NCI-H1436 (cell line): ENCODE data around the gene MICAL3.
"Not testable (repeated sequence)": the region's sequence is repeated elsewhere in the genome, so short reads cannot be mapped to it uniquely, and the experiment has no call there.

Experiments used
- DNase-seq: peaks from one replicate; lab custom pipeline; 2025; lab: John Stamatoyannopoulos, UW

MICAL3 gene

DNA sequence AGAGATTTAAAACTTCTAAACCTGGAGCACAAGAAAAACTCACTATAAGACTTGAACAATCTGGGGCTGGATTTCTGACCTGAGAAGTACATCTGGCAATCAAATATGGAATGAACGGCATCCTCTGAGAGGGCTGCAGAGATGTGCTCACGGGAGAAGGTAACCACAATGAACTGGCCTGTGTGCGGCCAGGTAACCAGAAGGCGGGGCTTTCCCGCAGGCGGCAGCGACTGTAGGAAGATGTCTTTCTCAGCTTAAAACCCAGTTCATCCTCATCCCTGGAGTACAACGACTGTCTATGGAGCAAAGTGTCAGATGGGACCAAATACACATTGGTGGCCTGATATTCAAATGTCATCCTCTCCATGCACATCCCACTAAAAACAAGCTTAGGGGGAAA lies 24.5 kb downstream of the MICAL3 start:
- DNase-seq, result no peak

DNA sequence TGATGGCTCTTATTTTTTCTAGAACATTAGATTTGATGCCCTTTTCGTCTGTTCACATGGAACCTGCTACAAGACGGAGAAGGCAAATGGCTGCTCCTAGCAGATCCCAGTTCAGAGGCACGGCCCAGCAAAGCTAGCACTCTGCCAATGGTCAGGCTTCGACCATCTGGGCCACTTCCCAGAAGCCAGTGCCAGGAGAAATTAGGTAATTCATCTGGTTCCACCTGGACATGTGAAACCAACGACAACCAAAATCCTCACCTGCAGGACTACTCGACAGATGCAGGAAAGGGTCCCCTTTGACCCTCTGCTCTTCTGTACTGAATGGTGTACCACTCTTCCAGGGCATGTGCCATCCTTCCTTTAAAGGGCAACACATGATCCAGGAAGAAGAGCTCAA lies 25.4 kb downstream of the MICAL3 start:
- no peak for DNase-seq

- DNase-seq, result no peak
Observed at GRCh38 chr22:17997456-17997855, 26.9 kb downstream of the MICAL3 start.

DNA sequence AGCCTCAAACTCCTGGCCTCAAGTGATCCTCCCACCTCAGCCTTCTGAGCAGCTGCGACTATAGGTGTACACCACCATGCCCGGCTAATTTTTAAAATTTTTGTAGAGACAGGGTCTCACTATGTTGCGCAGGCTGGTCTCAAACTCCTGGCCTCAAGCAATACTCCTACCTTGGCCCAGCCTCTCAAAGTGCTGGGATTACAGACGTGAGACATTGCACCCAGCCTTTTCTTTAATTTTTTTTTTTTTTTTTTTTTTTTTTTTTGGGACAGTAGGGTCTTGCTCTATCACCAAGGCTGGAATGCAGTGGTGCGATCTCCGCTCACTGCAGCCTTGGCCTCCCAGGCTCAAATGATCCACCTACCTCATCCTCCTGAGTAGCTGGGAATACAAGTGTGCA lies 29.1 kb downstream of the MICAL3 start:
- not testable (repeated sequence) for DNase-seq

GRCh38 chr22:17994424-17995108 lies 29.8 kb downstream of the MICAL3 start:
- no peak for DNase-seq

DNA sequence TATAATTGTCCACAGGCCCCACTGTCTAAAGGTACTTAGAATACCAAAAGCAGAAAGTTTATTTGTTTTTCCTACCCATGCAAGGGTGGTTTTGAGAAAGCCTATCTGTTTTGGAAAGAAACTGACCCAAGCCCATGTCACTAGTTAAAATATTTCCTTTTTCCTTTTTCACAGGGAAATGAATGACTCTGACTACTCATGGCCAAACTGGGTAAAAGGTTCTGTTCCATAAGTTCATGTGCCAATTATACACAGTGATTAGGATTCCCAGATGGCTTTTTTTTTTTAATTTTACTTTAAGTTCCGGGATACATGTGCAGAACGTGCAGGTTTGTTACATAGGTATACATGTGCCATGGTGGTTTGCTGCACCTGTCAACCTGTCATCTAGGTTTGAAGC lies 31.4 kb downstream of the MICAL3 start:
- not testable (repeated sequence) for DNase-seq

DNA sequence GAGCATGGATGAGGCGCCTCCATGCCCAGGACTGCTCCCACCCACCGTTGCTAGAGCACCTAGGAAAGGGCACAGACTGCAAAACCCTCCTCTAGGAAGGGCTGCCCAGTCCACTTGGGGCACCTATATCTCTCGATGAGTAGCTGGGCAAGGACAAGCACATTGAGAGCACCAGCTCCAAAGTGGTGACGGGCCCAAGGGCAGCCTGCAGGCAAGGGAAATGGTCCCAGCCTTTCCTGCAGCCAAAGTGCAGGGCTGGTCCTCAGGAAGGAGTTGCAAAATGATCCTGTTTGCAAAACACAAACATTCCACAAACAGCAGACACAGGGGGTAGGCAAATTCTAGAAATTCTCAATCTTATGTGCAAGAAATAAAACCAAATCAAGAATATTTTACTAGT lies 32.4 kb downstream of the MICAL3 start:
- DNase-seq, result not testable (repeated sequence)

DNA sequence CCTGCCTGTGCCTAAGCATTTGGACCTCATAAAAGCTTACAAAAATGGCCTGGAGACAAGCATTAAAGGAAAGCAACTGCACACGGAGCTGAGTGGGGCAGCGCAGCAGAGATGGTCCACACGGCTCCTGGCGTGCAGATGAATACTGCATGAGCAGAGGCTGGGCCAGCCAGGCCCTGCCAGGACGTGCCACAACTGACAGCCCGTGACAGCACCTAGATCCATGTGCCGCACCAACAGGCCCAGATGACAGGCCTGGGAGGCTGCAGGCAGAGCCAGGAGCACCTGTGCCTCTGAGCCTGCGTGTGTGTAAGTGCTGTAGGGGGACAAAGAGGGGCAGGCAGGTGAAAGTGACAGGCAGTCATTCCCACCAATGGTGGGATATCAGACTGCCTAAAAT lies 33.4 kb downstream of the MICAL3 start:
- no peak for DNase-seq

DNA sequence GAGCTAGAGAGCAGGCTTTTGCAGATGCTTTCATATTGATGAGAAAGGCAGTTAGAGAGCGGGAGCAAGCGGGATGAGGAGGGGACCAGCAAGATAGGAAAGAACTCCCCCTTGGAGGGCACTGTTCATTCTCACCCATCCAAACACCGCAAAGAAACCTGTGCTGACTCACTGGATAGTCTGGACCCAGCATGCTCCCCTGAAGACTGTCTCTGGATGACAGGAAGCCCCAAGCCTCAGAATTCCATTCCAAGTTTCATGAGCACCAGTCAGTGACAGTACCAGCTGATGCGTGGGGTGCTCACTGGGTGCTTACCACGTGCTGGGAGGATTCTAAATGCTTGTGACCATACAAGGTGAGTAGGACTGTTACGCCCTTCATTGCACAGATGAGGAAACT lies 34.2 kb downstream of the MICAL3 start:
- DNase-seq, result no peak

GRCh38 chr22:17988800-17989513 lies 35.4 kb downstream of the MICAL3 start:
- DNase-seq, result no peak

GRCh38 chr22:17985606-17986005 lies 38.8 kb downstream of the MICAL3 start:
- no peak for DNase-seq

DNA sequence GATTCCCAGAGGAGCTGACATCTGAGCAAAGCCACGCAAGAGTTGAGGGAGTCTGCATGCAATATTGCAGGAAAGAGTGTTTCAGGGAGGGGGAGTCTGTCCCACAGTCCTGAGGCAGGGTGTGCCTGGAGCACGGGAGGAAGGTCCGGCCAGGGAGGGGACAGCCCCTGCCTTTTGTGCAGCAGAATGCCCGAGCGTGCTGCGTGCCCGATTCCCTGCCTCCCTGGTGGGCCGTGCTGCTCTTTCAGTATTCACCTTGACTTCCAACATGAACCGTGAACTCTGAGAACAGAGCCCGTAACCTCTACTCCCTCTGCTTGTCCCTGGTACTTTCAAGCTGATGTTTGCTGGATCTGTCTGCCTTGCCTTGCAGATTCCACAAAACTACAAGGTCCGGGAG lies 39.3 kb downstream of the MICAL3 start:
- not testable (repeated sequence) for DNase-seq

DNA sequence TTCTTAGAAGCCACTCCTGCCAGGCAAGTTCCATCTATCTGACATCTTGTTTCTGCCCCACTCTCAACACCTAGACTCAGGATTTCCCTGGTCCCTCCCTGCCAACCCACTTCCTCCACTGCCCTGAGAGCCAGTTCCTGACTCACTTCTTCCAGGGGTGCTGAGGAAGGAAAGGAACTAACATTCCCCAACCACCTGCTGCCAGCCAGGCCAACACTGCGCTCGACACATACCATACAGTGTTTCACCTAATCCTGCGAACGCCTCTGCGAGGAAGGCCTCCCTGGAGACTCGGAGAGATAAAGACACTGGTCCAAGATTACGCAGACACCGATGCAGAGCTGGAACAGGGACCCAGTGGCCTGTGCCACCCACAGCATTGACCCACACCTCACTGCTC lies 40.2 kb downstream of the MICAL3 start:
- no peak for DNase-seq

- DNase-seq, result no peak
Observed at GRCh38 chr22:17982572-17983141, 41.7 kb downstream of the MICAL3 start.

GRCh38 chr22:17981497-17981896 lies 42.9 kb downstream of the MICAL3 start:
- DNase-seq, result no peak

DNA sequence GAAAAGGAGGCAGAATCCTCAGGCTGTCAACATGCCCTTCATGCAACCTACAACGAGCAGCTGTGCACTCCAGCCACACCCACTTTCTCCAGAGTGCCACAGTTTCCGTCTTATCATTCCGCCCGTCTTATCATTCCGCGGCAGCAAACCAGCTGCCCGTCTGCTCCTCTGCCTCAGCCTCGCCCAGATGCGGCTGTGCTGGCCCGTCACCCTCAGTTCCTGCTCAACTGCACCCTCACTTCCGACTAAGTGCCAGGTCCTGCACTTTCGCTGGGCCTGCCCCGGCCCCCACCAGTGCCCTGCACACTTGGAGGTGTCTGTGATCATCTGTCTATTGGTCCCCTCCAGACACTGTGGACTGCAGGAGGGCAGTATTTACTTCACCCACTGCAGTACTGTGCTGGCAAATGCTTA lies 43.7 kb downstream of the MICAL3 start:
- no peak for DNase-seq

- no peak for DNase-seq
Observed at GRCh38 chr22:17980015-17980590, 44.3 kb downstream of the MICAL3 start.

- DNase-seq, result no peak
Observed at GRCh38 chr22:17978027-17978426, 46.3 kb downstream of the MICAL3 start.

GRCh38 chr22:17977371-17977770 lies 47.0 kb downstream of the MICAL3 start:
- DNase-seq, result no peak

- DNase-seq, result no peak
Observed at GRCh38 chr22:17976121-17976520, 48.2 kb downstream of the MICAL3 start.

- no peak for DNase-seq
Observed at GRCh38 chr22:17974703-17975372, 49.5 kb downstream of the MICAL3 start.

DNA sequence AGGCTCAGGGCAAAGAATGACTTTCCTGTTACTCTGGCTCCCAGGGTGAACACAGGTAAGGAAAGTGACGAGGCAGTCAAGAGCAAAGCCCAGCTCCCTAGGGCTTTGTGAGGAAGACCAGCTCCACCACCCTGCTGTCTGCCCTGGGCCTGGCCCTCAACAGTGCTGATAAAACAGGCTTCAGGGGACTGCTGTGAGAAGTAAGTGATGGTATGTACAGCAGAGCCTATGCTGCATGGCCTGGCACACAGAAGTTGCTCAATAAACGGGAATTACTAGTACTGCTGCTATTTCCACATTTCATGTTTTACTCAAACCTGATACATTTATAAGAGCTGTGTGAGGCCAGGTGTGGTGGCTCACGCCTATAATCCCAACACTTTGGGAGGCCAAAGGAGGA lies 50.3 kb downstream of the MICAL3 start:
- no peak for DNase-seq

DNA sequence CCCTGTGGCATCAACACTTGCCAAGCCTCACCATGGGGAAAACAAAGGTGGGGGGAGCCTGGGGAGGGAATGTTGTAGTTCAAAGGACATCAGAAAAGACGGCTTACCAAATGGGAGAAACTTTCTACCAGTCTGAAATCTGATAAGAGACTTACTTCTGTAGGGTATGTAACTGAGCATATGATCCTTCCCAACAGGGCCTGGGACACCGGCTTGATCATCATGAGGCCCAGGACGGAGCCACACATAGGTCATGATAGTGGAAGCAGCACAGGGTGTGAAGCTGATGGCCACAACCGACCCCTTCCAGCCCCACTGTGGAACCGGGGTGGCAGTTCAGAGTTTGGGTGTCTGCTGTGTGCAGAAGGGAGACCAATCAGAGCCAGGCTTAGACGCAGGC lies 51.1 kb downstream of the MICAL3 start:
- DNase-seq, result no peak
